Stimulated activated memory B cell treated with anti-CD40 and anti-IgM and Interleukin-4, amounts not matched to agents 10 μg/mL and 1 μg/mL and 100 μg/mL, for 72 hours (primary cell): ENCODE measurements around the gene SRL.
A peak's percentile ranks its signal among the peaks of the same experiment; 100 is the strongest.

Experiments used
- ATAC-seq: fragments of 150-1000 bp; cut with Tn5 transposase; 2 replicates; pipeline ENCODE4 v1.10.0; 2021
- H3K27ac Mint-ChIP-seq: one replicate; pipeline ENCODE4 v1.8.0; 2022; ENCODE audit warnings: mild to moderate bottlenecking, mixed read lengths
- H3K27me3 Mint-ChIP-seq: one replicate; pipeline ENCODE4 v1.8.0; 2022; ENCODE audit warnings: mixed read lengths
- H3K36me3 Mint-ChIP-seq: one replicate; pipeline ENCODE4 v1.8.0; 2022; ENCODE audit warnings: mixed read lengths
- H3K4me1 Mint-ChIP-seq: one replicate; pipeline ENCODE4 v1.8.0; 2022; ENCODE audit warnings: mixed read lengths
- H3K4me3 Mint-ChIP-seq: one replicate; pipeline ENCODE4 v1.8.0; 2022; ENCODE audit warnings: mild to moderate bottlenecking, moderate library complexity, mixed read lengths
- H3K9me3 Mint-ChIP-seq: one replicate; pipeline ENCODE4 v1.8.0; 2022; ENCODE audit warnings: mixed read lengths

Gene SRL

GRCh38 chr16:4204521-4204920 is 37.4 kb downstream of the SRL start:
- ATAC-seq = no peak
- peaks cover 21% of the 10 kb centered on the region for H3K4me1 Mint-ChIP-seq
- H3K9me3 Mint-ChIP-seq = no peaks in the 10 kb centered on the region
- no peak overlapping the region for H3K27ac Mint-ChIP-seq
- no peak overlapping the region for H3K4me3 Mint-ChIP-seq
- no peaks in the 10 kb centered on the region for H3K36me3 Mint-ChIP-seq
- H3K27me3 Mint-ChIP-seq = peaks cover 54% of the 10 kb centered on the region

GRCh38 chr16:4203748-4204147 is 38.1 kb downstream of the SRL start:
- H3K27me3 Mint-ChIP-seq = peaks cover 55% of the 10 kb centered on the region
- no peaks in the 10 kb centered on the region for H3K9me3 Mint-ChIP-seq
- H3K27ac Mint-ChIP-seq = no peak overlapping the region
- H3K36me3 Mint-ChIP-seq = no peaks in the 10 kb centered on the region
- H3K4me1 Mint-ChIP-seq = peaks cover 21% of the 10 kb centered on the region
- ATAC-seq = no peak
- H3K4me3 Mint-ChIP-seq = no peak overlapping the region

- Mint-ChIP-seq H3K27ac (no peak overlapping the region), H3K9me3 (no peaks in the 10 kb centered on the region), H3K36me3 (no peaks in the 10 kb centered on the region), H3K4me3 (no peak overlapping the region), H3K27me3 (peaks cover 52% of the 10 kb centered on the region), H3K4me1 (peaks cover 20% of the 10 kb centered on the region)
- ATAC-seq = no peak
Observed at GRCh38 chr16:4202615-4203345, 39.1 kb downstream of the SRL start.

- Mint-ChIP-seq H3K36me3 (no peaks in the 10 kb centered on the region), H3K4me3 (no peak overlapping the region), H3K9me3 (no peaks in the 10 kb centered on the region)
Observed at GRCh38 chr16:4200781-4201137, 41.1 kb downstream of the SRL start.

GRCh38 chr16:4200000-4200780 is 41.7 kb downstream of the SRL start:
- Mint-ChIP-seq H3K4me1 (peaks cover 8% of the 10 kb centered on the region), H3K36me3 (no peaks in the 10 kb centered on the region), H3K27me3 (peaks cover 37% of the 10 kb centered on the region), H3K4me3 (no peak overlapping the region), H3K27ac (no peak overlapping the region), H3K9me3 (no peaks in the 10 kb centered on the region)
- ATAC-seq = no peak

More at GRCh38 chr16:4200781-4201137, 41.1 kb downstream of the SRL start:
- peaks cover 8% of the 10 kb centered on the region for H3K4me1 Mint-ChIP-seq
- ATAC-seq = no peak
- no peak overlapping the region for H3K27ac Mint-ChIP-seq
- peaks cover 39% of the 10 kb centered on the region for H3K27me3 Mint-ChIP-seq

GRCh38 chr16:4198816-4199215 is 43.1 kb downstream of the SRL start:
- H3K27ac Mint-ChIP-seq = no peak overlapping the region
- peaks cover 28% of the 10 kb centered on the region for H3K27me3 Mint-ChIP-seq
- H3K9me3 Mint-ChIP-seq = no peaks in the 10 kb centered on the region
- H3K4me1 Mint-ChIP-seq = peaks cover 14% of the 10 kb centered on the region
- H3K4me3 Mint-ChIP-seq = no peak overlapping the region
- ATAC-seq = no peak
- no peaks in the 10 kb centered on the region for H3K36me3 Mint-ChIP-seq

GRCh38 chr16:4194661-4195060 is 47.2 kb downstream of the SRL start:
- no peak for ATAC-seq

GRCh38 chr16:4193920-4194319 is 48.0 kb downstream of the SRL start:
- Mint-ChIP-seq H3K4me1 (peaks cover 6% of the 10 kb centered on the region), H3K9me3 (no peaks in the 10 kb centered on the region), H3K36me3 (no peaks in the 10 kb centered on the region), H3K4me3 (no peak overlapping the region), H3K27ac (no peak overlapping the region), H3K27me3 (no peaks in the 10 kb centered on the region)
- no peak for ATAC-seq

More at GRCh38 chr16:4194661-4195060, 47.2 kb downstream of the SRL start:
- H3K27me3 Mint-ChIP-seq = peaks cover 3% of the 10 kb centered on the region
- H3K27ac Mint-ChIP-seq = no peak overlapping the region
- no peaks in the 10 kb centered on the region for H3K36me3 Mint-ChIP-seq
- H3K9me3 Mint-ChIP-seq = no peaks in the 10 kb centered on the region
- H3K4me3 Mint-ChIP-seq = no peak overlapping the region
- H3K4me1 Mint-ChIP-seq = peaks cover 6% of the 10 kb centered on the region

GRCh38 chr16:4192206-4192605 is 49.7 kb downstream of the SRL start:
- Mint-ChIP-seq H3K36me3 (no peaks in the 10 kb centered on the region), H3K27ac (no peak overlapping the region)
- ATAC-seq = no peak

GRCh38 chr16:4190712-4191333 is 51.1 kb downstream of the SRL start:
- peaks cover 6% of the 10 kb centered on the region for H3K4me1 Mint-ChIP-seq
- H3K36me3 Mint-ChIP-seq = no peaks in the 10 kb centered on the region
- no peak for ATAC-seq
- no peak overlapping the region for H3K27ac Mint-ChIP-seq
- H3K27me3 Mint-ChIP-seq = peaks cover 17% of the 10 kb centered on the region
- no peaks in the 10 kb centered on the region for H3K9me3 Mint-ChIP-seq
- H3K4me3 Mint-ChIP-seq = no peak overlapping the region

More at GRCh38 chr16:4192206-4192605, 49.7 kb downstream of the SRL start:
- no peaks in the 10 kb centered on the region for H3K9me3 Mint-ChIP-seq
- peaks cover 6% of the 10 kb centered on the region for H3K4me1 Mint-ChIP-seq
- H3K4me3 Mint-ChIP-seq = no peak overlapping the region
- peaks cover 6% of the 10 kb centered on the region for H3K27me3 Mint-ChIP-seq

- H3K27ac Mint-ChIP-seq = no peak overlapping the region
- H3K27me3 Mint-ChIP-seq = peaks cover 18% of the 10 kb centered on the region
- no peak overlapping the region for H3K4me3 Mint-ChIP-seq
Observed at GRCh38 chr16:4190086-4190485, 51.8 kb downstream of the SRL start.

GRCh38 chr16:4184038-4184702 is 57.7 kb downstream of the SRL start:
- peak overlapping the region; percentile 83 for H3K4me3 Mint-ChIP-seq
- H3K4me1 Mint-ChIP-seq = peaks cover 19% of the 10 kb centered on the region
- no peaks in the 10 kb centered on the region for H3K36me3 Mint-ChIP-seq
- peaks cover 2% of the 10 kb centered on the region for H3K9me3 Mint-ChIP-seq
- no peak for ATAC-seq
- peaks cover 26% of the 10 kb centered on the region for H3K27me3 Mint-ChIP-seq
- peak overlapping the region; percentile 22 for H3K27ac Mint-ChIP-seq

More at GRCh38 chr16:4190086-4190485, 51.8 kb downstream of the SRL start:
- H3K9me3 Mint-ChIP-seq = no peaks in the 10 kb centered on the region
- H3K36me3 Mint-ChIP-seq = no peaks in the 10 kb centered on the region
- H3K4me1 Mint-ChIP-seq = peaks cover 6% of the 10 kb centered on the region
- ATAC-seq = no peak

- peak; percentile 94 for ATAC-seq
- Mint-ChIP-seq H3K27ac (peak overlapping the region; percentile 22), H3K36me3 (no peaks in the 10 kb centered on the region), H3K9me3 (peaks cover 2% of the 10 kb centered on the region), H3K4me3 (peak overlapping the region; percentile 83), H3K4me1 (peaks cover 19% of the 10 kb centered on the region), H3K27me3 (peaks cover 26% of the 10 kb centered on the region)
Observed at GRCh38 chr16:4183237-4184037, 58.4 kb downstream of the SRL start.

- peaks cover 19% of the 10 kb centered on the region for H3K4me1 Mint-ChIP-seq
- H3K27ac Mint-ChIP-seq = peak overlapping the region; percentile 22
- H3K36me3 Mint-ChIP-seq = no peaks in the 10 kb centered on the region
- H3K4me3 Mint-ChIP-seq = peak overlapping the region; percentile 83
- peak; percentile 71 for ATAC-seq
- H3K9me3 Mint-ChIP-seq = peaks cover 2% of the 10 kb centered on the region
- H3K27me3 Mint-ChIP-seq = peaks cover 24% of the 10 kb centered on the region
Observed at GRCh38 chr16:4182581-4183236, 59.2 kb downstream of the SRL start.
